IMR-90 (cell line): Measurements from ENCODE around the gene ATL2. TPM values are rescaled to one million over a fixed set of nuclear protein-coding genes. Genes with fewer than 3 reads are reported as not detected.
A peak's percentile ranks its signal among the peaks of the same experiment; 100 is the strongest.

Experiments used
- ATAC-seq: fragments of 200-7000 bp; cut with Tn5 transposase; 2 replicates; pipeline ENCODE4 v1.9.1; 2020; ENCODE audit warnings: low read depth, mild to moderate bottlenecking, moderate library complexity
- BruUV-seq: library from RNA; stranded (reverse); fragments of 400-500 nt; replicated peaks from 2 replicates; lab custom pipeline; 2021; lab: Mats Ljungman, UMichigan
- CTCF ChIA-PET: fragments of 300-600 bp; formaldehyde crosslinking; extraction: SDS; loops from one replicate; lab custom pipeline; 2021; ENCODE audit warnings: antibody characterized with exemption; lab: Yijun Ruan, JAX
- POLR2A ChIA-PET: fragments of 300-600 bp; sonication (Branson Sonifier 250); formaldehyde crosslinking; loops from one replicate; lab custom pipeline; 2022; ENCODE audit warnings: antibody characterized with exemption; ENCODE audit not compliant: unreplicated experiment; lab: Charles Lee
- DNase-seq: peaks from one replicate; pipeline ENCODE4 v3.0.0; 2013
- H2AFZ ChIP-seq: replicated peaks from 2 replicates; pipeline ENCODE3; 2013; ENCODE audit warnings: low read length, mild to moderate bottlenecking; ENCODE audit not compliant: poor library complexity
- H2AK5ac ChIP-seq: 2 replicates; pipeline ENCODE4 v1.6.1; 2013; ENCODE audit warnings: low read depth, low read length, inconsistent platforms
- H2AK9ac ChIP-seq: replicated peaks from 2 replicates; pipeline ENCODE3; 2013; ENCODE audit warnings: mild to moderate bottlenecking, low read depth, low read length, moderate library complexity; ENCODE audit not compliant: poor library complexity
- H2BK120ac ChIP-seq: 2 replicates; pipeline ENCODE4 v1.6.1; 2013; ENCODE audit warnings: low read depth, low read length, inconsistent platforms
- H2BK15ac ChIP-seq: 3 replicates; pipeline ENCODE4 v1.6.1; 2013; ENCODE audit warnings: low read depth, low read length, inconsistent platforms
- H2BK20ac ChIP-seq: 2 replicates; pipeline ENCODE4 v1.6.1; 2013; ENCODE audit warnings: low read depth, mild to moderate bottlenecking, inconsistent platforms, low read length, moderate library complexity
- H2BK5ac ChIP-seq: 2 replicates; pipeline ENCODE4 v1.6.1; 2013; ENCODE audit warnings: mild to moderate bottlenecking, low read depth, low read length, inconsistent platforms; ENCODE audit not compliant: poor library complexity, severe bottlenecking
- H3K14ac ChIP-seq: replicated peaks from 2 replicates; pipeline ENCODE4 v1.6.1; 2013; ENCODE audit warnings: low read depth, low read length, inconsistent platforms
- H3K18ac ChIP-seq: 2 replicates; pipeline ENCODE4 v1.6.1; 2013; ENCODE audit warnings: low read depth, low read length, control low read depth
- H3K23ac ChIP-seq: 2 replicates; pipeline ENCODE4 v1.6.1; 2013; ENCODE audit warnings: low read depth, low read length, inconsistent platforms
- H3K27ac ChIP-seq: 2 replicates; pipeline ENCODE4 v1.5.1; 2013; ENCODE audit warnings: mild to moderate bottlenecking, control low read depth, low read length; ENCODE audit not compliant: insufficient read depth
- H3K27me3 ChIP-seq: 2 replicates; pipeline ENCODE4 v1.6.1; 2013; ENCODE audit warnings: low read length; ENCODE audit not compliant: control insufficient read depth, insufficient read depth
- H3K36me3 ChIP-seq: 2 replicates; pipeline ENCODE4 v1.6.1; 2013; ENCODE audit warnings: low read length, mixed read lengths; ENCODE audit not compliant: control insufficient read depth, insufficient read depth
- H3K4ac ChIP-seq: 2 replicates; pipeline ENCODE4 v1.6.1; 2013; ENCODE audit warnings: low read depth, low read length, inconsistent platforms
- H3K4me1 ChIP-seq: 2 replicates; pipeline ENCODE4 v1.6.1; 2013; ENCODE audit warnings: low read length, mixed read lengths; ENCODE audit not compliant: control insufficient read depth, insufficient read depth
- H3K4me2 ChIP-seq: 2 replicates; pipeline ENCODE4 v1.6.1; 2013; ENCODE audit warnings: low read depth, mild to moderate bottlenecking, control low read depth, low read length, moderate library complexity
- H3K4me3 ChIP-seq: 2 replicates; pipeline ENCODE4 v1.5.1; 2013; ENCODE audit warnings: low read depth, mild to moderate bottlenecking, control low read depth, low read length, moderate library complexity; ENCODE audit not compliant: insufficient read depth
- H3K56ac ChIP-seq: 2 replicates; pipeline ENCODE4 v1.6.1; 2013; ENCODE audit warnings: low read length, inconsistent platforms; ENCODE audit not compliant: insufficient read depth; ENCODE audit errors: extremely low read depth
- H3K79me1 ChIP-seq, 2 experiments: 2 replicates each; pipeline ENCODE4 v1.6.1; 2013; ENCODE audit warnings: low read length in 2 of 2, inconsistent platforms in 1 of 2, low read depth in 1 of 2
- H3K9ac ChIP-seq: 2 replicates; pipeline ENCODE4 v1.6.1; 2013; ENCODE audit warnings: low read depth, low read length, control low read depth
- H3K9me1 ChIP-seq: 2 replicates; pipeline ENCODE4 v1.6.1; 2013; ENCODE audit warnings: low read length, inconsistent platforms; ENCODE audit not compliant: insufficient read depth
- H3K9me3 ChIP-seq: 2 replicates; pipeline ENCODE4 v1.6.1; 2013; ENCODE audit warnings: low read length; ENCODE audit not compliant: control insufficient read depth, insufficient read depth
- H4K20me1 ChIP-seq: 2 replicates; pipeline ENCODE4 v1.6.1; 2013; ENCODE audit warnings: low read length, inconsistent platforms; ENCODE audit not compliant: insufficient read depth
- H4K5ac ChIP-seq: 2 replicates; pipeline ENCODE4 v1.6.1; 2013; ENCODE audit warnings: mild to moderate bottlenecking, low read depth, low read length, control low read depth
- H4K8ac ChIP-seq, 2 experiments: 2 replicates each; pipeline ENCODE4 v1.6.1; 2013; ENCODE audit warnings: low read depth in 2 of 2, low read length in 2 of 2, control low read depth in 1 of 2, inconsistent platforms in 1 of 2
- H4K91ac ChIP-seq: 2 replicates; pipeline ENCODE4 v1.6.1; 2013; ENCODE audit warnings: low read depth, low read length, inconsistent platforms; ENCODE audit not compliant: insufficient read depth
- CTCF ChIP-seq: conservative IDR thresholded peaks from 2 replicates; pipeline ENCODE4 v1.5.1; 2012; ENCODE audit warnings: mild to moderate bottlenecking, low read depth, low read length, improper control_type of control experiment
- MAFK ChIP-seq: IDR thresholded peaks from 2 replicates; pipeline ENCODE4 v1.6.1; 2012; ENCODE audit warnings: low read depth, low read length, improper control_type of control experiment
- POLR2A ChIP-seq: IDR thresholded peaks from 2 replicates; pipeline ENCODE4 v1.6.1; 2012; ENCODE audit warnings: mild to moderate bottlenecking, low read depth, low read length
- RFX5 ChIP-seq: IDR thresholded peaks from 2 replicates; pipeline ENCODE4 v1.8.0; 2012; ENCODE audit warnings: low read depth, mild to moderate bottlenecking, low read length, moderate library complexity
- WGBS, 2 experiments: methylation state at CpG; one replicate each; pipeline versions ENCODE4 v1.1.5 to v1.1.7; 2013; ENCODE audit warnings: missing lambda C conversion rate in 2 of 2; ENCODE audit not compliant: insufficient read length in 1 of 2; ENCODE audit errors: extremely low coverage in 2 of 2; 5-methylcytosine and 5-hydroxymethylcytosine counted together
- dilution Hi-C: fragments of 300-500 bp; cut with HindIII; formaldehyde crosslinking; loops from one replicate; pipeline ENCODE4 v1.14.3; 2018; ENCODE audit warnings: low sequenced_read_pairs; ENCODE audit not compliant: unreplicated experiment
- in situ Hi-C: fragments of 300-500 bp; cut with MboI; formaldehyde crosslinking; loops from 3 replicates; pipeline ENCODE4 v1.14.3; 2019; ENCODE audit warnings: low sequenced_read_pairs, inconsistent platforms, mixed read lengths
- intact Hi-C: fragments of 100-400 bp; cut with micrococcal nuclease; formaldehyde crosslinking; loops from 2 replicates; pipeline ENCODE4 v1.10.0; 2022
- polyA plus RNA-seq, 3 experiments: library from polyadenylated mRNA; depleted of rRNA; stranded (reverse); fragments of >200 nt; gene quantifications; 2 replicates each; pipeline ENCODE4 v1.2.3, GENCODE V29; 2012; ENCODE audit warnings: low replicate concordance in 1 of 3
- total RNA-seq: library from RNA; depleted of rRNA; stranded (reverse); fragments of >200 nt; gene quantifications from 2 replicates; pipeline ENCODE4 v1.2.3, GENCODE V29; 2012
- TF ChIP-seq, protein P1 (sequence below): fragments of 150-350 bp; IDR thresholded peaks from 2 replicates; pipeline ENCODE4 v1.6.1; 2017; ENCODE audit warnings: mild to moderate bottlenecking, antibody characterized with exemption, low read length, low read depth

The ATL2 gene
- total and polyA plus RNA-seq, 2 of the 4 experiments (the other 2 are of a cell fraction), result 16.0 to 62.6 TPM

DNA sequence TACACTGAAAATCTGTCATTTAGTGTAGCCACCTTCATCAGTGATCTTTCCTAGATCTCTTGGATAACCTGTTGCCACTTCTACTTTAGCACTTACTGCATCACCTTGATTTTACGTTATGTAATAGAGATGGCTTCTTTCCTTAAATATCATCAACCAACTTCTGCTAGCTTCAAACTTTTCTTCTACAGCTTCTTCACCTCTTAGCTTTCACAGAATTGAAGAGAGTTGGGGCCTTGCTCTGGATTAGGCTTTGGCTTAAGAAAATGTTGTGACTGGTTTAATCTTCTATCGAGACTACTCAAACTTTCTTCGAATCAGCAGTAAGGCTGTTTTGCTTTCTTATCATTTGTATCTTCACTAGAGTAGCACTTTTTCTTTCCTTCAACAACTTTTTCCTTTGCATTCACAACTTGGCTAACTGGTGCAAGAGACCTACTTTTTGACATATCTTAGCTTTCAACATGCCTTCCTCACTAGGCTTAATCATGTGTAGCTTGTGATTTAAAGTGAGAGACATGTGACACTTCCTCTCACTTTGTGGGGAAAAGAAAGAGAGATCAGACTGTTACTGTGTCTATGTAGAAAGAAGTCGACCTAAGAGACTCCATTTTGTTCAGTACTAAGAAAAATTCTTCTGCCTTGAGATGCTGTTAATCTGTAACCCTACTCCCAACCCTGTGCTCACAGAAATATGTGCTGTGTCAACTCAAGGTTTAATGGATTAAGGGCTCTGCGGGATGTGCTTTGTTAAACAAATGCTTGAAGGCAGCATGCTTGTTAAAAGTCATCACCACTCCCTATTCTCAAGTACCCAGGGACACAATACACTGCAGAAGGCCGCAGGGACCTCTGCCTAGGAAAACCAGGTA lies 99.6 kb downstream of the ATL2 start:
- Histone ChIP-seq H3K27me3 (peaks cover 15% of the 10 kb centered on the region), H3K79me1 (no peaks in the 10 kb centered on the region), H3K18ac (peak overlapping the region; percentile 77; the same call in 1 of the 2 replicates), H3K23ac (no peak overlapping the region), H4K5ac (peak overlapping the region; percentile 75; the same call in 1 of the 2 replicates), H3K9me3 (no peaks in the 10 kb centered on the region), H3K36me3 (no peaks in the 10 kb centered on the region), H2BK15ac (no peak overlapping the region), H2BK20ac (no peak overlapping the region), H4K91ac (no peak overlapping the region), H3K4ac (no peak overlapping the region), H2BK5ac (no peak overlapping the region), H3K14ac (no peak overlapping the region), H3K4me1 (peaks cover 2% of the 10 kb centered on the region; the same call in 1 of the 2 replicates), H3K56ac (no peak overlapping the region), H2AFZ (no peak overlapping the region), H2AK5ac (no peak overlapping the region), H3K9me1 (no peaks in the 10 kb centered on the region), H3K4me2 (no peak overlapping the region), H3K4me3 (no peak overlapping the region), H3K27ac (peak overlapping the region; percentile 27; the same call in 1 of the 2 replicates), H4K20me1 (no peaks in the 10 kb centered on the region), H4K8ac (0 out of 4 replicates have a peak overlapping the region, but pooled peaks of 1 of the 2 experiments have one; percentile 8), H2AK9ac (no peak overlapping the region), H3K9ac (no peak overlapping the region), H2BK120ac (no peak overlapping the region)
- TF ChIP-seq RFX5 (no peak), POLR2A (no peak), CTCF (no peak), MAFK (no peak)
- TF ChIP-seq, protein P1, sequence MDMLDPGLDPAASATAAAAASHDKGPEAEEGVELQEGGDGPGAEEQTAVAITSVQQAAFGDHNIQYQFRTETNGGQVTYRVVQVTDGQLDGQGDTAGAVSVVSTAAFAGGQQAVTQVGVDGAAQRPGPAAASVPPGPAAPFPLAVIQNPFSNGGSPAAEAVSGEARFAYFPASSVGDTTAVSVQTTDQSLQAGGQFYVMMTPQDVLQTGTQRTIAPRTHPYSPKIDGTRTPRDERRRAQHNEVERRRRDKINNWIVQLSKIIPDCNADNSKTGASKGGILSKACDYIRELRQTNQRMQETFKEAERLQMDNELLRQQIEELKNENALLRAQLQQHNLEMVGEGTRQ, result no peak
- ATAC-seq, result peak; percentile 38; the same call in 1 of the 2 replicates
- in situ Hi-C loops, result loop anchor here (10.0 kb wide), 1 partner anchor 203 kb away; the partner anchor contains the start of gene CYP1B1
- dilution Hi-C loops, result no loop called here
- no TSS peak for BruUV-seq
- CTCF ChIA-PET, result interaction anchor here (0.6 kb wide), 1 partner anchor 285 kb away, joined by 4 read pairs; no protein-coding TSS in a partner anchor
- peak; percentile 40 for DNase-seq
- POLR2A ChIA-PET, result no interaction called here
- WGBS, 2 experiments, result no CpG with 5 or more reads among the region's 6 CpGs
- intact Hi-C loops, result loop anchor here (10.0 kb wide), 1 partner anchor 603 kb away; the partner anchor contains the start of gene CDC42EP3
